Uterus (tissue), 2 donors: ENCODE results near the gene MAP4K4.

Source experiments
- POLR2A ChIP-seq, 2 donors: fragments of 450-650 bp; IDR thresholded peaks; one replicate each; pipeline ENCODE4 v1.6.1; 2016; ENCODE audit warnings: antibody characterized with exemption in 2 of 2, mild to moderate bottlenecking in 1 of 2, moderate library complexity in 1 of 2
- TF ChIP-seq, protein P1 (sequence below), 4 experiments: fragments of 200-600 bp in 2 of 4; fragments of 450-650 bp in 2 of 4; sonication (generic) in 2 of 4; IDR thresholded peaks; one replicate each; pipeline ENCODE4 v1.5.1; 2016 to 2019; ENCODE audit warnings: antibody characterized with exemption in 4 of 4, mild to moderate bottlenecking in 2 of 4, moderate library complexity in 1 of 4

DNA sequence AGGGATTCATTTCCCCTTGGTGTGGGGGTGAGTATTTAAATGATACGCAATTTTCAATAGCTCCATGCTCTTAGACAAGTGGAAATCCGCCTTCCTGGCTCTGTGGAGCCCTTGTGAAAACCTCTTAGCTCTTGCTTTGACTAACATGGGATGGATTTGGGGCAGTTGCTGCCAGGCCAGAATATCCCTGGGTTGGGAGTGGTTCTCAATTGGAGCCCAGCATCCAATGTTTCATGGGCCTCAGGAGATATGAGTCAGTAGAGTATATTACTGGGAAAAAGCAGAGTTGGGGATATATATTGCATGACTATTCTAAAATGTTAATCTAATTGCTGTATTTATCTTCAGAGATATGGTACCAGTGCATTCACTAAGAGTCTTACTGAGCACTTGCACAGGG is 189.8 kb downstream of the MAP4K4 start:
- TF ChIP-seq, protein P1, sequence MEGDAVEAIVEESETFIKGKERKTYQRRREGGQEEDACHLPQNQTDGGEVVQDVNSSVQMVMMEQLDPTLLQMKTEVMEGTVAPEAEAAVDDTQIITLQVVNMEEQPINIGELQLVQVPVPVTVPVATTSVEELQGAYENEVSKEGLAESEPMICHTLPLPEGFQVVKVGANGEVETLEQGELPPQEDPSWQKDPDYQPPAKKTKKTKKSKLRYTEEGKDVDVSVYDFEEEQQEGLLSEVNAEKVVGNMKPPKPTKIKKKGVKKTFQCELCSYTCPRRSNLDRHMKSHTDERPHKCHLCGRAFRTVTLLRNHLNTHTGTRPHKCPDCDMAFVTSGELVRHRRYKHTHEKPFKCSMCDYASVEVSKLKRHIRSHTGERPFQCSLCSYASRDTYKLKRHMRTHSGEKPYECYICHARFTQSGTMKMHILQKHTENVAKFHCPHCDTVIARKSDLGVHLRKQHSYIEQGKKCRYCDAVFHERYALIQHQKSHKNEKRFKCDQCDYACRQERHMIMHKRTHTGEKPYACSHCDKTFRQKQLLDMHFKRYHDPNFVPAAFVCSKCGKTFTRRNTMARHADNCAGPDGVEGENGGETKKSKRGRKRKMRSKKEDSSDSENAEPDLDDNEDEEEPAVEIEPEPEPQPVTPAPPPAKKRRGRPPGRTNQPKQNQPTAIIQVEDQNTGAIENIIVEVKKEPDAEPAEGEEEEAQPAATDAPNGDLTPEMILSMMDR (IDR thresholded peaks at IDR 0.05), result no peak
- TF ChIP-seq POLR2A (IDR thresholded peaks at IDR 0.05), result no peak
